Vagina (tissue), 2 donors: ENCODE results near the gene SLC29A3.

ENCODE experiments used
- POLR2A ChIP-seq, 2 donors: fragments of 450-650 bp; IDR thresholded peaks; one replicate each; pipeline ENCODE4 v1.6.1; 2017; ENCODE audit warnings: antibody characterized with exemption in 2 of 2, mild to moderate bottlenecking in 2 of 2, moderate library complexity in 2 of 2
- POLR2AphosphoS5 ChIP-seq, 2 donors: sonication (generic); formaldehyde crosslinking; IDR thresholded peaks; one replicate each; pipeline ENCODE4 v1.9.0; 2017; ENCODE audit warnings: antibody characterized with exemption in 2 of 2, mild to moderate bottlenecking in 2 of 2, low read depth in 1 of 2; ENCODE audit not compliant: insufficient read depth in 1 of 2
- TF ChIP-seq, protein P1 (sequence below), 3 experiments: fragments of 450-650 bp in 2 of 3; fragments of 200-600 bp in 1 of 3; sonication (generic) in 1 of 3; IDR thresholded peaks; one replicate each; pipeline ENCODE4 v1.5.1; 2017 to 2019; ENCODE audit warnings: antibody characterized with exemption in 3 of 3, mild to moderate bottlenecking in 2 of 3, moderate library complexity in 2 of 3

DNA sequence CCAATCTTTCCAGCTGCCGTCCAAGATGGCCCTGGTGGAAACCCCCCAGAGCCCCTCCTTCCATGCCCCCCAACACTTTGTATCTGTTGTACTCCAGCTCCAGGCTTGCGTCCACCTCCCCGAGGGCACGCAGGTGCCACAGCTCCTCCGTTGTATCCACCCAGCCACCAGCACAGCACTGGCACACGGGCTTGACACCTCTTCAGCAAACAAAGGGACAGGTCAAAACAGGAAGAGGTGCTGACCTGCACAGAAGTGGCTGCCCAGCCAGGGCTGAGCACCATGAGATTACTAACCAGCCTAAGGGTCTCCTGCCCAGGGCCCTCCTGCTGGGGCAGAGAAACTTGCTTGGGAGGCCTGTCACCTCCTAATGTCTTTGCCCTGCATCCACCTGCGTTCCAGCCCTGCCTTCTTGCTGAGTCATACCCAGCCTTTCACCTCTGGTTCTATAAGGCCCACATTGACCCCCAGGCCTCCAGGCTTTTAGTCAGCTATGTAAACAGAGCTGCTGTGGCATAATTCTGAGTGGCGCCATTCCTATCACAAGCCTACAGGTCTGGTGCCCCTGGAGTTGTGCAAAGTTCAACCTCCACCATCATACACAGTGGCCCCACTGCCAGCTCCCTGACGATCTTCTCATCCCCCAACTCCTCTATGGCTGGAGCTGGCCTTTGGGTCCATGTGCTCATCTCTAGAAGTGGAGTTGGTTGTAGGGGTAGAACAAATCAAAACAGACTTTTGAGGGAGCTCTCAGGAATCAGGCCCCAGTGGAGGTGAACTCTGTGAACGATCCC lies 20.9 kb downstream of the SLC29A3 start:
- TF ChIP-seq POLR2A (IDR thresholded peaks at IDR 0.05) (no peak), POLR2AphosphoS5 (IDR thresholded peaks at IDR 0.05; ENCODE audit: insufficient read depth in 1 of 2, low read depth in 1 of 2) (no peak)
- TF ChIP-seq, protein P1, sequence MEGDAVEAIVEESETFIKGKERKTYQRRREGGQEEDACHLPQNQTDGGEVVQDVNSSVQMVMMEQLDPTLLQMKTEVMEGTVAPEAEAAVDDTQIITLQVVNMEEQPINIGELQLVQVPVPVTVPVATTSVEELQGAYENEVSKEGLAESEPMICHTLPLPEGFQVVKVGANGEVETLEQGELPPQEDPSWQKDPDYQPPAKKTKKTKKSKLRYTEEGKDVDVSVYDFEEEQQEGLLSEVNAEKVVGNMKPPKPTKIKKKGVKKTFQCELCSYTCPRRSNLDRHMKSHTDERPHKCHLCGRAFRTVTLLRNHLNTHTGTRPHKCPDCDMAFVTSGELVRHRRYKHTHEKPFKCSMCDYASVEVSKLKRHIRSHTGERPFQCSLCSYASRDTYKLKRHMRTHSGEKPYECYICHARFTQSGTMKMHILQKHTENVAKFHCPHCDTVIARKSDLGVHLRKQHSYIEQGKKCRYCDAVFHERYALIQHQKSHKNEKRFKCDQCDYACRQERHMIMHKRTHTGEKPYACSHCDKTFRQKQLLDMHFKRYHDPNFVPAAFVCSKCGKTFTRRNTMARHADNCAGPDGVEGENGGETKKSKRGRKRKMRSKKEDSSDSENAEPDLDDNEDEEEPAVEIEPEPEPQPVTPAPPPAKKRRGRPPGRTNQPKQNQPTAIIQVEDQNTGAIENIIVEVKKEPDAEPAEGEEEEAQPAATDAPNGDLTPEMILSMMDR (IDR thresholded peaks at IDR 0.05): no peak
